H1 (cell line): ENCODE data around the gene UVRAG. TPM values are rescaled to one million over a fixed set of nuclear protein-coding genes. Genes with fewer than 3 reads are reported as not detected.

Source experiments
- BCL11A ChIP-seq, 2 experiments: IDR thresholded peaks; one replicate each; pipeline ENCODE4 v1.6.1; 2011; ENCODE audit warnings: low read depth in 2 of 2, low read length in 2 of 2, mild to moderate bottlenecking in 2 of 2
- JUN ChIP-seq: IDR thresholded peaks from 2 replicates; pipeline ENCODE4 v1.6.1; 2011; ENCODE audit warnings: low read depth, mild to moderate bottlenecking, improper control_type of control experiment, low read length
- JUND ChIP-seq: IDR thresholded peaks from 2 replicates; pipeline ENCODE4 v1.6.1; 2011; ENCODE audit warnings: mild to moderate bottlenecking, improper control_type of control experiment, low read length
- RFX5 ChIP-seq: IDR thresholded peaks from 2 replicates; pipeline ENCODE4 v1.6.1; 2011; ENCODE audit warnings: low read depth, low read length, improper control_type of control experiment, borderline replicate concordance
- SIX5 ChIP-seq: IDR thresholded peaks from 2 replicates; pipeline ENCODE4 v1.6.1; 2011; ENCODE audit warnings: mild to moderate bottlenecking, low read depth, low read length
- TEAD4 ChIP-seq: IDR thresholded peaks from 2 replicates; pipeline ENCODE4 v1.6.1; 2012; ENCODE audit warnings: low read depth, low read length, inconsistent platforms, mixed read lengths
- ZNF274 ChIP-seq: IDR thresholded peaks from 2 replicates; pipeline ENCODE4 v1.7.0; 2012; ENCODE audit warnings: low read length, borderline replicate concordance; ENCODE audit errors: extremely low read depth
- polyA plus RNA-seq, 7 experiments: library from polyadenylated mRNA; depleted of rRNA in 3 of 7; stranded (reverse) in 5 of 7; unstranded in 2 of 7; fragments of >200 nt in 5 of 7; fragments of 200-250 nt in 2 of 7; gene quantifications; 1 replicate in 5 of 7; 2 replicates in 1 of 7; 4 replicates in 1 of 7; pipeline versions ENCODE4 v1.2.1 to v1.2.3, GENCODE V29; 2011 to 2013; ENCODE audit warnings: missing spikeins in 2 of 7, mixed read lengths in 2 of 7
- total RNA-seq: library from RNA; stranded (reverse); fragmentation: NEBNext Ultra II Directional; extraction: Animal tissue kit (Norgen Biotek cat#: 25700); gene quantifications from 2 replicates; pipeline ENCODE4 v1.2.1, GENCODE V29; 2021

UVRAG gene
- total and polyA plus RNA-seq, 2 of the 8 experiments (the other 6 are each of a cell fraction or from before 2014, with no cell fraction given) = 5.5 to 14.7 TPM

- TF ChIP-seq TEAD4 = no peak
- no peak for TF ChIP-seq ZNF274
- no peak for TF ChIP-seq JUND
- no peak for TF ChIP-seq SIX5
- no peak for TF ChIP-seq JUN
- no peak for TF ChIP-seq RFX5
- TF ChIP-seq BCL11A (IDR thresholded peaks at IDR 0.05; ENCODE audit: low read depth in 2 of 2, low read length in 2 of 2) = no peak
Measured at GRCh38 chr11:75770102-75770501, 44.9 kb upstream of the UVRAG start (continued).
